Measurements from ENCODE around the gene NPM3.
A peak's percentile ranks its signal among the peaks of the same experiment; 100 is the strongest.

The NPM3 gene, protein sequence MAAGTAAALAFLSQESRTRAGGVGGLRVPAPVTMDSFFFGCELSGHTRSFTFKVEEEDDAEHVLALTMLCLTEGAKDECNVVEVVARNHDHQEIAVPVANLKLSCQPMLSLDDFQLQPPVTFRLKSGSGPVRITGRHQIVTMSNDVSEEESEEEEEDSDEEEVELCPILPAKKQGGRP

GRCh38 chr10:101782811-101783735, at the start of gene NPM3:
Gene NPM3 (minus strand): TSS chr10:101783446. CDS start chr10:101783390, 56 bp downstream.
- peak; percentile 36 for DNase-seq

- no peak for DNase-seq
Observed at GRCh38 chr10:101832325-101832771, 49.1 kb upstream of the NPM3 start.

- DNase-seq, result no peak
Observed at GRCh38 chr10:101831169-101831811, 48.0 kb upstream of the NPM3 start.

DNA sequence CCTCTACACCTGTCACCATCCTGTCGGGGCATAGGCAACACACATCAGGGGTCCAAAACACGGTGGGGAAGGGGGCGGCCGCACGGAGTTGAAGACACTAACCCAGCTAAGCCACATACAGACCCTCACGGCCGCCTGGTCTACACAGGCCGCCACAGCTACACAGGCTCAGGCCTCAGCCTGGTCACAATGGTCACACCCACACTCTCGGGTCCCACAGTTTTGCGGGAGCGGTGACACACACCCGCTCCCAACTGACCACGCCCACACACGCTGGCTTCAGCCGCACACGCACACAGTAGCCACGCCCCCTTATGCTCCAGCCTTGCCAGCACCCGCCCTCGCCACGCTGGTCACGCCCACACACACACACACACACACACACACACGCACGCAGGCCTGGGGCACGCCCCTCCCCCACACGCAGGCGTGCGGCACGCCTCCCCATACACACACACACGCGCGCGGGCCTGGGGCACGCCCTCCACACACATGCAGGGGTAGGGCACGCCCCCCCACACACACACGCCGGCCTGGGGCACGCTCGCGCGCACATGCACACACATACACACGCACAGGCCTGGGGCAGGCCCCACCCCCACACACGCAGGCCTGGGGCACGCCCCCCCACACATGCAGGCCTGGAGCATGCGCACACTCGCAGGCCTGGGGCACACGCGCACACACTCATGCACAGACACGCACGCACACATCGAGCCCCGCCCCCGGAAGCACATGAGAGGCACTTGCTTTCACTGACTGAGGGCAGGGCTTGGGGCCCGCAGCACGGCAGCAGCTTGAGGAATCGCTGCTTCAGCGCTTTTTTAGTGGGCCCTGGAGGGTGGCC, 47.3 kb upstream of the NPM3 start:
- DNase-seq, result peak; percentile 73

GRCh38 chr10:101829561-101830315, 46.5 kb upstream of the NPM3 start:
- peak; percentile 2 for DNase-seq

GRCh38 chr10:101828766-101829551, 45.7 kb upstream of the NPM3 start:
- DNase-seq, result no peak

- no peak for DNase-seq
Observed at GRCh38 chr10:101827919-101828600, 44.8 kb upstream of the NPM3 start.

GRCh38 chr10:101826852-101827434, 43.7 kb upstream of the NPM3 start:
- no peak for DNase-seq

- DNase-seq, result no peak
Observed at GRCh38 chr10:101824736-101825135, 41.5 kb upstream of the NPM3 start.

DNA sequence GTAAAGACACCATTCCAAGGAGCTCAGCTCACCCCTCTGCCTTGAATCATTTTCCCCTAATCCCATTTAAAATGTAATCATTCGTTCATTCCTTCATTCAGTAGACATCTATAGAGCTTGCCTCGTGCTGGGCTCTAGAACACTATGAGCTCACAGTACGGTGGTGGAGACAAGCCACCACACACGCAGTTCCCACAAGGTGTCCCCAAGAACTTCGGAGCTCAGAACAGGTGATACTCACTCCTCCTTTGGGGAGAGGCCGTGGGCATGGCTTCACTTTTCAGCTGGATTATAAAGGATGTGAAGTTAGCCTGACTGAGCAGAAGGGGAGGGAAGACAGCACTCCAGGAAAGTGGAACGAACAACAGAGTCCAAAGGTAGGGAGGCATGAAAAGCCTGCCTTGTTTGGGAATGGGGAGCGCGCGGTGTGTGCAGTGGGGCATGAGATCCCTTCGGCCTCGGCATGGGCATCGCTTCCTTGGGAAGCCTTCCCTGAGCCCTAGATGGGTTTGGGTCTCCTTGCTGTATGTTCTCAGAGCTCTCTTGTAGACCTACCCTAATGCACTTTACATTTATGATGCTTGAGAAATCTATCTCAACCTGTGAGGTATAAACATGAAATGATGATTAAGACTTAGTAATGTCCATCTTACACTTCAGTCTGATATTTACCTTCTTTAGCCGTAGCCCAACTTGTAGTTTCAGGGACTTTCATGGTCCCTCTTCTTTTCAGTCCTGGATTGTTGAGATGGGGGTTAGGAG, 35.8 kb upstream of the NPM3 start:
- no peak for DNase-seq

DNA sequence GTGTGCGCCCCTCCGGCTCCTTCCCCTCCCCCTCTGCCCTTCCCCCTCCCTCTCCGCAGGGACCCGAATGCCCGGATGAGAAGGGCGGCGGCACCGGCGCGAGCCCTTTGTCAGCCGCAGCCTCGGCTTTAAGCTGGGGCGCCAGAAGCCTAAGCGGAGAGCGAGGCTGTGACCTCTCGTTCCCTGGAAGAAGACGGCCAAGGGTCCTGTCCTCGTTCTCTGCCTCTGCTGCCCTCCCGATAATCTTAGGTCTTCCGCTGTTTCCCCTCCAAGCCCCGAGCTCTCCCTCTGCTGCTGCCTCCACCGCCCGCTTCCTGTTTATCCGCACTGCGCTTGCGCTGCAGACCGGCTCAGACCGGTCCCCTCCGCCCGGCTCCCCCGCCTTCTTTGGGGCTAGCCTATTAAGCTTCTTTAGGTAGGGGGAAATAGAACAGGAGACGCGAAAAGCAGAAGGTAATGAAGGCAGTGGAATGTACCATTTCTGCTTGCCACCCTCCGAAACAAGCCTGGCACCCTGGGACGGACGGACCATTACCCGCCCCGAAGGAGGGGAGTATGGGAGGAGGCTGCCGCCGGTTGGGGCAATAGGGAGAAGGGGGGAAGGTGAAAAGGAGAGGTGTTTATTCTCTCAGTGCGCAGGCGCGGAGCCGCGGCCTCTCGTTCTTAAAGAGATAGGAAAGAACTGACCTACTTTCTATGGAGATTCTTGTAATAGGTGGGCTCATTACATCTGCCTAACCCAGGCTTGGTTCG, 35.0 kb upstream of the NPM3 start, which contains the start of gene OGA:
TSS of gene OGA (minus strand) at position 326 of the 753 bp plus-strand sequence. CDS start 422 bp downstream, outside the sequence.
- peak; percentile 91 for DNase-seq

GRCh38 chr10:101817337-101818118, 34.3 kb upstream of the NPM3 start:
- no peak for DNase-seq

- no peak for DNase-seq
Observed at GRCh38 chr10:101816913-101817336, 33.7 kb upstream of the NPM3 start.

DNA sequence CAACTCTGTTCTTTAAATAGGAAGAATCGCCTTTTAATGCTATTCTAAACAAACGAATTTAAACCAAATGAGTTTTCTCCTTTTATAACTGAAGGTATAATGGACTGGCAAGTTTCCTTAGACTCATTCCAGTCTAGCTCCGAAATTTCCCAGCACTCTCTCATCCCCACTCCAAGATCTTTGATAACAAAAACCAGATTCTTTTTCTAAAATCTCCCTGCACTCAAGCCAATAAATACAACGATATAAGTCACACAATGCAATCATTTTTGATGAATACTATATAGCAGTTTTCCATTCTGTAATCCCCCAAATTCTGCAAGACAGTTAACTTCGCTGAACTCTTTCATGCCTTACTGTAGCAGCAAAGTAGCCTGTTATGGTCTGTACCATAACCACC, 33.1 kb upstream of the NPM3 start:
- DNase-seq, result no peak

- DNase-seq, result no peak
Observed at GRCh38 chr10:101814466-101815071, 31.3 kb upstream of the NPM3 start.

DNA sequence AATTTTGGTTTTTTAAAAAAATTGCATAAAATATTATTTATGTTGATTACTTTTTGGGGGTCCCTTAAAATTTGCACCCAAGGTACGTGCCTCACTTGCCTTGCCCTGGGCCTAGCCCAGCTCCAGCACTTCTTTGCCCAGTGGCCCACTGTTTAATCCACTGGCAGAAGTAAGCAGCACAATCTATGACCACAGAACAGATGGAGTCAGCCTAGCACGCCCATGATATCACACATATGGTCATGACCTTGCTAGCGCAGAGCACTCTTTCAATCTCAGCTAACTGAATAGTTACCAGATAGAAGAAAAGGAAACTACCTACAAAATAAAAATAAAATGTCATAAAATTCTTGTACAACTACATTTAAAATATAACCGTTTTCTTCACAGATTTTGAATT, 29.4 kb upstream of the NPM3 start:
- no peak for DNase-seq

- no peak for DNase-seq
Observed at GRCh38 chr10:101807158-101807557, 23.9 kb upstream of the NPM3 start.

All from NCI-H774 (cell line).